Stomach (tissue), 9 donors: ENCODE data around the gene THAP7. TPM values are rescaled to one million over a fixed set of nuclear protein-coding genes. Genes with fewer than 3 reads are reported as not detected.

Source experiments
- DNase-seq, 2 donors: peaks; one replicate each; pipeline versions ENCODE4 v3.0.0 to v3.0.0-alpha.2; 2013 to 2019
- H3K27ac ChIP-seq, 5 donors: fragments of 200-600 bp in 4 of 5; sonication (generic) in 4 of 5; one replicate each; pipeline ENCODE4 v1.5.1; 2013 to 2019; ENCODE audit warnings: mild to moderate bottlenecking in 1 of 5, moderate library complexity in 1 of 5
- H3K27me3 ChIP-seq, 3 donors: fragments of 200-600 bp; sonication (generic); one replicate each; pipeline ENCODE4 v1.5.1; 2017 to 2019; ENCODE audit warnings: mixed run types in 1 of 3
- H3K36me3 ChIP-seq, 4 donors: fragments of 200-600 bp; sonication (generic); 1 replicate in 3 of 4; 2 replicates in 1 of 4; pipeline ENCODE4 v1.5.1; 2016 to 2019
- H3K4me1 ChIP-seq, 4 donors: fragments of 200-600 bp; sonication (generic); one replicate each; pipeline ENCODE4 v1.5.1; 2016 to 2019
- H3K4me3 ChIP-seq, 4 donors: fragments of 200-600 bp; sonication (generic) in 3 of 4; one replicate each; pipeline ENCODE4 v1.5.1; 2016 to 2019; ENCODE audit warnings: mild to moderate bottlenecking in 1 of 4
- H3K9me3 ChIP-seq, 4 donors: fragments of 200-600 bp; sonication (generic); one replicate each; pipeline ENCODE4 v1.5.1; 2016 to 2019
- CTCF ChIP-seq, 7 experiments: fragments of 450-650 bp in 4 of 7; fragments of 200-600 bp in 3 of 7; sonication (generic) in 3 of 7; IDR thresholded peaks; one replicate each; pipeline ENCODE4 v1.5.1; 2016 to 2019; ENCODE audit warnings: antibody characterized with exemption in 7 of 7, control low read depth in 2 of 7, mild to moderate bottlenecking in 1 of 7
- EP300 ChIP-seq: sonication (generic); formaldehyde crosslinking; IDR thresholded peaks from one replicate; pipeline ENCODE4 v1.6.1; 2017; ENCODE audit warnings: antibody characterized with exemption
- POLR2A ChIP-seq, 4 donors: fragments of 450-650 bp; IDR thresholded peaks; one replicate each; pipeline ENCODE4 v1.6.1; 2016; ENCODE audit warnings: antibody characterized with exemption in 4 of 4, control low read depth in 2 of 4, mild to moderate bottlenecking in 1 of 4, moderate library complexity in 1 of 4
- POLR2AphosphoS5 ChIP-seq, 3 donors: sonication (generic); formaldehyde crosslinking; IDR thresholded peaks; one replicate each; pipeline ENCODE4 v1.6.1; 2016; ENCODE audit warnings: antibody characterized with exemption in 3 of 3
- WGBS, 5 donors: extraction: QIAGEN DNeasy Blood & Tissue Kit in 3 of 5; methylation state at CpG; one replicate each; pipeline versions ENCODE4 v1.1.5 to v1.1.7; 2013 to 2018; 5-methylcytosine and 5-hydroxymethylcytosine counted together
- intact Hi-C: fragments of 100-400 bp; cut with DNase I; formaldehyde crosslinking; loops from one replicate; pipeline ENCODE4 v1.15.1; 2023; ENCODE audit warnings: low total_unique reads
- polyA plus RNA-seq, 3 donors: library from polyadenylated mRNA; stranded (reverse); fragments of 200-250 nt; gene quantifications; one replicate each; pipeline ENCODE4 v1.2.3, GENCODE V29; 2013
- total RNA-seq, 5 donors: library from RNA; depleted of rRNA; stranded (reverse); fragments of >200 nt; gene quantifications; one replicate each; pipeline versions ENCODE4 v1.1.0 to v1.2.3, GENCODE V29; 2014 to 2016
- donor health status: healthy with polysubstance abuse.
- donor health status: Bipolar disorder and iron deficiency.
- donor health status: healthy.

THAP7 gene
- total and polyA plus RNA-seq, 8 donors, result 5.8 to 57.2 (median 42.1) TPM

GRCh38 chr22:21047730-21048129, 45.8 kb upstream of the THAP7 start:
- intact Hi-C loops, result no loop called here
- 58 to 74% (median 73%) methylated on average over 7 of the region's 7 CpGs for WGBS, 5 donors

GRCh38 chr22:21047035-21047661, 45.2 kb upstream of the THAP7 start:
- Histone ChIP-seq H3K4me1 (peaks cover 9 to 29% (median 16%) of the 10 kb centered on the region in 4 donors), H3K27me3 (peaks cover 0 to 19% (median 5%) of the 10 kb centered on the region in 3 donors), H3K4me3 (no peak overlapping the region), H3K27ac (no peak overlapping the region), H3K36me3 (no peaks in the 10 kb centered on the region), H3K9me3 (no peaks in the 10 kb centered on the region)
- no peak for DNase-seq
- WGBS, 5 donors, result 88 to 93% (median 90%) methylated on average over 11 to 14 of the region's 14 CpGs
- TF ChIP-seq POLR2AphosphoS5 (IDR thresholded peaks at IDR 0.05) (no peak), CTCF (IDR thresholded peaks at IDR 0.05) (no peak), POLR2A (IDR thresholded peaks at IDR 0.05) (no peak), EP300 (no peak)
- intact Hi-C loops, result no loop called here

More at GRCh38 chr22:21047730-21048129, 45.8 kb upstream of the THAP7 start:
- DNase-seq, result no peak
- no peak overlapping the region for H3K4me3 ChIP-seq
- peaks cover 0 to 19% (median 5%) of the 10 kb centered on the region in 3 donors for H3K27me3 ChIP-seq
- no peaks in the 10 kb centered on the region for H3K9me3 ChIP-seq
- H3K4me1 ChIP-seq, result peaks cover 9 to 29% (median 16%) of the 10 kb centered on the region in 4 donors
- TF ChIP-seq POLR2A (IDR thresholded peaks at IDR 0.05) (no peak), CTCF (IDR thresholded peaks at IDR 0.05) (no peak), POLR2AphosphoS5 (IDR thresholded peaks at IDR 0.05) (no peak), EP300 (no peak)
- no peaks in the 10 kb centered on the region for H3K36me3 ChIP-seq
- H3K27ac ChIP-seq, result no peak overlapping the region

GRCh38 chr22:21045585-21046294, 43.8 kb upstream of the THAP7 start, which contains the start of gene LRRC74B:
Gene LRRC74B (plus strand): TSS chr22:21045946. CDS start chr22:21045987, 41 bp downstream.
- H3K27ac ChIP-seq, result peak within 1 kb of the TSS in 2 of 5 donors; percentile 52 to 55
- WGBS, 5 donors, result 6 to 9% (median 7%) methylated on average over 28 to 47 of the region's 47 CpGs
- no peaks in the 10 kb centered on the region for H3K36me3 ChIP-seq
- intact Hi-C loops, result no loop called here
- no peaks in the 10 kb centered on the region for H3K9me3 ChIP-seq
- DNase-seq, result peak; percentile 88 to 97
- no peak for TF ChIP-seq EP300
- no peak for TF ChIP-seq POLR2AphosphoS5 (IDR thresholded peaks at IDR 0.05)
- TF ChIP-seq CTCF (IDR thresholded peaks at IDR 0.05), result no peak
- no peak for TF ChIP-seq POLR2A (IDR thresholded peaks at IDR 0.05)
- H3K4me1 ChIP-seq, result peaks cover 9 to 29% (median 16%) of the 10 kb centered on the region in 4 donors
- peak within 1 kb of the TSS; percentile 32 to 51 (median 46) for H3K4me3 ChIP-seq
- H3K27me3 ChIP-seq, result peaks cover 0 to 19% (median 5%) of the 10 kb centered on the region in 3 donors

- Histone ChIP-seq H3K36me3 (no peaks in the 10 kb centered on the region), H3K27me3 (peaks cover 0 to 19% (median 5%) of the 10 kb centered on the region in 3 donors), H3K27ac (peak overlapping the region in 1 of 5 donors; percentile 52), H3K9me3 (no peaks in the 10 kb centered on the region), H3K4me1 (peaks cover 9 to 29% (median 16%) of the 10 kb centered on the region in 4 donors), H3K4me3 (peak overlapping the region; percentile 32 to 51 (median 46))
- WGBS, 5 donors, result 7 to 25% (median 21%) methylated on average over 14 to 15 of the region's 15 CpGs
- no peak for TF ChIP-seq POLR2A (IDR thresholded peaks at IDR 0.05)
- TF ChIP-seq EP300, result no peak
- no peak for TF ChIP-seq CTCF (IDR thresholded peaks at IDR 0.05)
- TF ChIP-seq POLR2AphosphoS5 (IDR thresholded peaks at IDR 0.05), result no peak
- DNase-seq, result no peak
- intact Hi-C loops, result no loop called here
Observed at GRCh38 chr22:21044931-21045584, 43.1 kb upstream of the THAP7 start.
